DMS79 treated with DMSO at 0.1 percent for 48 hours (cell line): ENCODE results near the gene LIMCH1.
"Not testable (repeated sequence)": the region's sequence is repeated elsewhere in the genome, so short reads cannot be mapped to it uniquely, and the experiment has no call there.

Experiments used
- DNase-seq: peaks from one replicate; lab custom pipeline; 2025; lab: John Stamatoyannopoulos, UW

LIMCH1 gene

DNA sequence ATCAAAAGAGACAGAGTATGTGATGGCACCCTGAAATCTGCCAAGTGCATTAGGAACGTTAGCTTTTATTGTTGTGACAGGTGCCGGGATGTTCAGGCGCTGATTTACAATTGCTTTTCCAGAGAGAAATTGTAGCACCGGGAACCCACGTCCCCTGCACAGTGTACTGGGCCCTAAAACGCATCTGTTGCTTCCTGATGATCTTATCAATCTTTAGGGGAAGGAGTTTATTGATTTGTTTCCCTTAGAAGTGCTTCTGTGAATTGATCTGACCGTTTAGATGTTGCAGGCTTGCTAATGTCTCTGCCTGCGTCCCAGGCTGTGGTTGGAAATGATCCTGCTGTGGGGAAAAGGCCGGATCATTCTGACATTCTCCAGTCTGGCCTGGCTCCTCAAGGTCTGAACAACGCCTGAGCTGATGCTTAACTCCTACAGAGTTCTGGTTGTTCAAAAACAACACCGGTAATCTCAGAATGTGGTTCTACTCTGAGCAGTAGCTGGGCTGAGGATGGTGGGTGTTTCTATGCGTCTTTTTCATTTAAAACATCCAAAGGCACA, 193.7 kb downstream of the LIMCH1 start:
- no peak for DNase-seq

GRCh38 chr4:41734371-41734770, 196.4 kb downstream of the LIMCH1 start:
- DNase-seq: no peak

GRCh38 chr4:41737491-41737890, 199.5 kb downstream of the LIMCH1 start:
- DNase-seq: not testable (repeated sequence)

- no peak for DNase-seq
These were observed 203.4 kb downstream of the LIMCH1 start for GRCh38 chr4:41741354-41741753.

- DNase-seq: no peak
These were observed 206.8 kb downstream of the LIMCH1 start for GRCh38 chr4:41744572-41745291.

DNA sequence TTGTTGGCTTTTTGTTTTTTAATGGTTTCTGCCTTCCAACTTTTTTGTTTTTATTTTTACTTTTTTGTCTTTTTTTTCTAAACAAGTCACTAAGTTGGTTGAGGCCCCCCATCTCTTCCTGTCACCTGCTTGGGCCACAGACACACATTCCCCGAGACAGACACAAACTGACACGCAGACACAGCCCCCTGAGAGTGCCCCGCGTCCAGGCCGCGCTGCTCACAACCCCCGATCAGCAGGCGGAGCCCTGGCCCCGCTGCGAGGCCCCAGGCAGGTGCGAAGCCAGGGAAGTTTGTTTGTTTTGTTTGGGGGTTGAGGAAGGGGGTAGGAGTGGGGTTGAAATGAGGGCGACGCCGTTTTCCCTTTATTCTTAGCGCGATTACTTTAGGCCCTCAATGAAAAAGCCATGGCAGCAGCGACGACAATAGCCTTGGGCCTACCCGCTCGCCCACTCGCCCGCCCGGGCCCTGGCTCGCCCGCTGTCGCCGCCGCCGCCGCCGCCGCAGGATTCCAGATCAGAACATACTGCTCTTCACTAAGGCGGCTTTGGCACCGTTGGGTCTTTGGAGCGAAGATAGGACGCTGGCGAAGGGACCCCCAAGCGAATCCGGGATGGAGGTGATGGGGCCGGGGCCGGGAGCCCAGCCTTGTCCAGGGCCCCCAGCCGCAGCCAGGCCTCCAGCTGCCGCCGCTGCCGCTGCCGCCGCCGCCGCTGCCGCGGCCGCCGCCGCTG, 207.5 kb downstream of the LIMCH1 start:
- no peak for DNase-seq

DNA sequence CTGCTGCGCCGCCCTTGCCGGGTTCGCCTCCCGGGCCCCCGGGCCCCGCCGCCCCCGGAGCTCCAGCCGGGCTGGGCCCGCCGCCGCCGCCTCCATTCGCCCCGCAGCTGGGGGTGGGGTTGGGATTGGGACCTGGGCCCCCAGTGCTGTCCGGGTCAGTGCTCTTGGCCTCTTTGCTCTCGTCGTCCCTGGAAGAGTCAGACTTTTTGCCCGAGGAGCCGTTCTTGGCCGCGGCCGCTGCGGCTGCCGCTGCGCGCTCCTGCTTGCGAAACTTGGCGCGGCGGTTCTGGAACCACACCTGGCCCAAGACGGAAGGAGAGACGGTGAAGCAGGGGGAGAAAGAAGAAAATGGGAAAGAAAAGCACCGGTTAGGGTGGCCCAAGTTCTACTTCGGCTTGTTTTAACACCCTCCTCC, 208.1 kb downstream of the LIMCH1 start:
- no peak for DNase-seq

GRCh38 chr4:41746440-41747229, 208.7 kb downstream of the LIMCH1 start:
- no peak for DNase-seq

- no peak for DNase-seq
These were observed 209.5 kb downstream of the LIMCH1 start for GRCh38 chr4:41747230-41748055.

DNA sequence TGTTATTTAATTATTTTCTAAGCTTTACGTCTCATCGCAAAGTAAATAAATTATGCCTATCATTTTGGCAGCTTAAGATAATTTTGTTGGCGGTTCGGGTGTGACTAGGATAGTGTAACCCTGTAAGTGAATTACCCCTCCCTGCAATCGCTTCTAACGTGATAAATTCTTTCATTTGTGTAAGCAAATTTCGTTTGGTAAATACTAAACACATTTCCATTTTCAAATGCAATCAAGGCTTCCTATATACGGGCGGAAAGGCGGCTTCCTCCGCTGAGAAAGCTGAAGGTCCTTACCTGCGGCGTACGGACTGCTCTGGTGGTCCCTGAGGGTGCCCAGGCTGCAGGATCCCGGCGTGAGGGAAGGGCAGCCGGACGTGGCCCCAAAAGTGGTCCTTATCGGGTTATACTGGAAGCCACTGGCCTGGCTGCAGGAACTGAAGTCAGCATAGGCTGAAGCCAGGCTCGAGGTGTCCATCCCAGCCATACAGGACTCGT, 210.2 kb downstream of the LIMCH1 start:
- no peak for DNase-seq

DNA sequence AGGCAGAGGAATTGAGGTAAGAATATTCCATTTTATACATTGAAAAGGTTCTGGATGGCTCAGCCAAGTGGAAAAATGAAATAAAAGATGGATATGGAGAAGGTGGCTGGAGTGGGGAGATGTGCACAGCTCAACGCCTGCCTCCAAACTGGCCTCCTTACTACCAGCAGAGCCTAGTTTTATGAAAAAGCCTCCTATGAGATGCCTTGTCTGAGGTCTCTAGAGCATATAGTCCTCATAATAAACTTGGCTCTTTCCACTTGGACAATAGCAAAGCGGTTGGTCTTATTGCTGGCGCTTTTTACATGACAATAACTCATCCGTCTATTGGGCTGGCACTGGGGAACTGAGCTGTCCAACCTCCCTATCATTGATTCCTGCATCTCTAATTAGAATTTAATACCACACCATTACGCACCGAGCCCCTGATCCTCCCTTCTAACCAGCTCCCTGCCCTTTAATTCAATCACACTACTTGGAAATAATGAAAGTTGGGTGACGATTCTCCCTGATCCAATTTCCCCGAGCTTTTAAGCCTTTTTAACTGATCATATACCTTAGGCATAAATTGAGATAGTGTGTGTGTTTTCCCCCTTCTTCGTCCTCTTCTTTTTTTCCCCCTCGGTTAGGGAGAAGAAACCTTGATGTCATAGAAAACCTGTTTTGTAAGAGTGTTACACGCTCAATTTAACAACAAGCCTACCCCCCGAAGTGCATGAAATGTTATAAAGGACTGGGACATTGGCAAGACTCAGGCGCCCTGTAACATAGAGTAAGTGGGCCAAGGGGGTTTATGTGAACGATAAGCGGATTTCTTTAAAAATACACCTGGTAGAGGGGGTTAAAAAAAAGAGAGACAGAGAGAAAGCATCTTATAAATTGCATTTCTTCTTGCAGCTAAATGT, 210.9 kb downstream of the LIMCH1 start, which contains the start of gene PHOX2B:
Gene PHOX2B, minus strand, starts transcription at position 155 of the 905 bp plus-strand sequence. Its CDS starts 115 bp downstream, at position 40.
- DNase-seq: peak; percentile 23

DNA sequence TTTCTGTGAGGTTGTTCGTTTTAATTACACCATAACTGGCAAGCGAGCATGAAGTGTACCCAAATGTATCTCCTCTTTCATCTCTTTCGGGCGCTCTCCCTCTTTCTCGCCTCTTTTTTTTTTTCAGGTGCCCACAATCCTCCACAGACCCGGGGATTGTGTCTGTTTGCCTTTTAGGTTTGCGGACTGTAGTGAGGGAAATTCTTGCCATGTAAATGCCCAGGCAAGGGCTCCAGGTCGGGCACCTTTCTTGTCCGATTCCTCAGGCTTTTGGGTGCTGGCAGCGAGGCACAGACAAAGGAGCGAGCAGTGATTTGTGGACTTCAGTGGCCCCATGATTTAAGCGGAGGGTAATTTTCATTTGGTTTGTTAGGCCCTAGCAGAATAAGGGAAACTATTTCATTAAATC, 211.7 kb downstream of the LIMCH1 start:
- DNase-seq: peak; percentile 22
